ENCODE measurements around the gene CDC37L1. TPM values are rescaled to one million over a fixed set of nuclear protein-coding genes. Genes with fewer than 3 reads are reported as not detected.

Gene CDC37L1
- total and polyA plus RNA-seq, 2 of the 8 experiments (the other 6 are each of a cell fraction or from before 2014, with no cell fraction given): 4.6 to 23.8 TPM

DNA sequence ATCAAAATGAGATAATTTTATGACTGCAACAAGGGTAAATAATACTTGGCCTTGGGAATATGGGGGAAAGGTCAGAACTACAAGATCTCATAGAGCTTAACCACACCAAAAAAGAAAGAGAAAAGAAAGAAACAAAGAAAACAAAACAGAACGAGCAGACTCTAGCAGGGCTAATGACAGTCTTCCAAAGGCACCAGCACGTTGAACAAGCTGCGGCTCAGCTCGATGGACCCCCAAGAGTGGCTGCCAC lies 60.9 kb downstream of the CDC37L1 start (continued):
- TF ChIP-seq, protein P1, sequence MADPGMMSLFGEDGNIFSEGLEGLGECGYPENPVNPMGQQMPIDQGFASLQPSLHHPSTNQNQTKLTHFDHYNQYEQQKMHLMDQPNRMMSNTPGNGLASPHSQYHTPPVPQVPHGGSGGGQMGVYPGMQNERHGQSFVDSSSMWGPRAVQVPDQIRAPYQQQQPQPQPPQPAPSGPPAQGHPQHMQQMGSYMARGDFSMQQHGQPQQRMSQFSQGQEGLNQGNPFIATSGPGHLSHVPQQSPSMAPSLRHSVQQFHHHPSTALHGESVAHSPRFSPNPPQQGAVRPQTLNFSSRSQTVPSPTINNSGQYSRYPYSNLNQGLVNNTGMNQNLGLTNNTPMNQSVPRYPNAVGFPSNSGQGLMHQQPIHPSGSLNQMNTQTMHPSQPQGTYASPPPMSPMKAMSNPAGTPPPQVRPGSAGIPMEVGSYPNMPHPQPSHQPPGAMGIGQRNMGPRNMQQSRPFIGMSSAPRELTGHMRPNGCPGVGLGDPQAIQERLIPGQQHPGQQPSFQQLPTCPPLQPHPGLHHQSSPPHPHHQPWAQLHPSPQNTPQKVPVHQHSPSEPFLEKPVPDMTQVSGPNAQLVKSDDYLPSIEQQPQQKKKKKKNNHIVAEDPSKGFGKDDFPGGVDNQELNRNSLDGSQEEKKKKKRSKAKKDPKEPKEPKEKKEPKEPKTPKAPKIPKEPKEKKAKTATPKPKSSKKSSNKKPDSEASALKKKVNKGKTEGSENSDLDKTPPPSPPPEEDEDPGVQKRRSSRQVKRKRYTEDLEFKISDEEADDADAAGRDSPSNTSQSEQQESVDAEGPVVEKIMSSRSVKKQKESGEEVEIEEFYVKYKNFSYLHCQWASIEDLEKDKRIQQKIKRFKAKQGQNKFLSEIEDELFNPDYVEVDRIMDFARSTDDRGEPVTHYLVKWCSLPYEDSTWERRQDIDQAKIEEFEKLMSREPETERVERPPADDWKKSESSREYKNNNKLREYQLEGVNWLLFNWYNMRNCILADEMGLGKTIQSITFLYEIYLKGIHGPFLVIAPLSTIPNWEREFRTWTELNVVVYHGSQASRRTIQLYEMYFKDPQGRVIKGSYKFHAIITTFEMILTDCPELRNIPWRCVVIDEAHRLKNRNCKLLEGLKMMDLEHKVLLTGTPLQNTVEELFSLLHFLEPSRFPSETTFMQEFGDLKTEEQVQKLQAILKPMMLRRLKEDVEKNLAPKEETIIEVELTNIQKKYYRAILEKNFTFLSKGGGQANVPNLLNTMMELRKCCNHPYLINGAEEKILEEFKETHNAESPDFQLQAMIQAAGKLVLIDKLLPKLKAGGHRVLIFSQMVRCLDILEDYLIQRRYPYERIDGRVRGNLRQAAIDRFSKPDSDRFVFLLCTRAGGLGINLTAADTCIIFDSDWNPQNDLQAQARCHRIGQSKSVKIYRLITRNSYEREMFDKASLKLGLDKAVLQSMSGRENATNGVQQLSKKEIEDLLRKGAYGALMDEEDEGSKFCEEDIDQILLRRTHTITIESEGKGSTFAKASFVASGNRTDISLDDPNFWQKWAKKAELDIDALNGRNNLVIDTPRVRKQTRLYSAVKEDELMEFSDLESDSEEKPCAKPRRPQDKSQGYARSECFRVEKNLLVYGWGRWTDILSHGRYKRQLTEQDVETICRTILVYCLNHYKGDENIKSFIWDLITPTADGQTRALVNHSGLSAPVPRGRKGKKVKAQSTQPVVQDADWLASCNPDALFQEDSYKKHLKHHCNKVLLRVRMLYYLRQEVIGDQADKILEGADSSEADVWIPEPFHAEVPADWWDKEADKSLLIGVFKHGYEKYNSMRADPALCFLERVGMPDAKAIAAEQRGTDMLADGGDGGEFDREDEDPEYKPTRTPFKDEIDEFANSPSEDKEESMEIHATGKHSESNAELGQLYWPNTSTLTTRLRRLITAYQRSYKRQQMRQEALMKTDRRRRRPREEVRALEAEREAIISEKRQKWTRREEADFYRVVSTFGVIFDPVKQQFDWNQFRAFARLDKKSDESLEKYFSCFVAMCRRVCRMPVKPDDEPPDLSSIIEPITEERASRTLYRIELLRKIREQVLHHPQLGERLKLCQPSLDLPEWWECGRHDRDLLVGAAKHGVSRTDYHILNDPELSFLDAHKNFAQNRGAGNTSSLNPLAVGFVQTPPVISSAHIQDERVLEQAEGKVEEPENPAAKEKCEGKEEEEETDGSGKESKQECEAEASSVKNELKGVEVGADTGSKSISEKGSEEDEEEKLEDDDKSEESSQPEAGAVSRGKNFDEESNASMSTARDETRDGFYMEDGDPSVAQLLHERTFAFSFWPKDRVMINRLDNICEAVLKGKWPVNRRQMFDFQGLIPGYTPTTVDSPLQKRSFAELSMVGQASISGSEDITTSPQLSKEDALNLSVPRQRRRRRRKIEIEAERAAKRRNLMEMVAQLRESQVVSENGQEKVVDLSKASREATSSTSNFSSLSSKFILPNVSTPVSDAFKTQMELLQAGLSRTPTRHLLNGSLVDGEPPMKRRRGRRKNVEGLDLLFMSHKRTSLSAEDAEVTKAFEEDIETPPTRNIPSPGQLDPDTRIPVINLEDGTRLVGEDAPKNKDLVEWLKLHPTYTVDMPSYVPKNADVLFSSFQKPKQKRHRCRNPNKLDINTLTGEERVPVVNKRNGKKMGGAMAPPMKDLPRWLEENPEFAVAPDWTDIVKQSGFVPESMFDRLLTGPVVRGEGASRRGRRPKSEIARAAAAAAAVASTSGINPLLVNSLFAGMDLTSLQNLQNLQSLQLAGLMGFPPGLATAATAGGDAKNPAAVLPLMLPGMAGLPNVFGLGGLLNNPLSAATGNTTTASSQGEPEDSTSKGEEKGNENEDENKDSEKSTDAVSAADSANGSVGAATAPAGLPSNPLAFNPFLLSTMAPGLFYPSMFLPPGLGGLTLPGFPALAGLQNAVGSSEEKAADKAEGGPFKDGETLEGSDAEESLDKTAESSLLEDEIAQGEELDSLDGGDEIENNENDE (IDR thresholded peaks at IDR 0.05; ENCODE audit: insufficient replicate concordance, low read length): no peak
- TF ChIP-seq, protein P2, sequence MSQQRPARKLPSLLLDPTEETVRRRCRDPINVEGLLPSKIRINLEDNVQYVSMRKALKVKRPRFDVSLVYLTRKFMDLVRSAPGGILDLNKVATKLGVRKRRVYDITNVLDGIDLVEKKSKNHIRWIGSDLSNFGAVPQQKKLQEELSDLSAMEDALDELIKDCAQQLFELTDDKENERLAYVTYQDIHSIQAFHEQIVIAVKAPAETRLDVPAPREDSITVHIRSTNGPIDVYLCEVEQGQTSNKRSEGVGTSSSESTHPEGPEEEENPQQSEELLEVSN (IDR thresholded peaks at IDR 0.05): no peak
- TF ChIP-seq, protein P3, sequence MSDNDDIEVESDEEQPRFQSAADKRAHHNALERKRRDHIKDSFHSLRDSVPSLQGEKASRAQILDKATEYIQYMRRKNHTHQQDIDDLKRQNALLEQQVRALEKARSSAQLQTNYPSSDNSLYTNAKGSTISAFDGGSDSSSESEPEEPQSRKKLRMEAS (IDR thresholded peaks at IDR 0.05): no peak
- TF ChIP-seq RFX5 (IDR thresholded peaks at IDR 0.05; ENCODE audit: borderline replicate concordance, low read depth, low read length) (no peak), EZH2 (IDR thresholded peaks at IDR 0.05; ENCODE audit: low read depth, low read length, severe bottlenecking) (no peak), RAD21 (IDR thresholded peaks at IDR 0.05 in 1 of 2, conservative IDR thresholded peaks at IDR 0.05 in 1 of 2; ENCODE audit: low read depth in 2 of 2, low read length in 2 of 2) (no peak), POU5F1 (IDR thresholded peaks at IDR 0.05; ENCODE audit: low read depth, low read length) (no peak), SP1 (IDR thresholded peaks at IDR 0.05; ENCODE audit: low read depth, low read length) (no peak)
